Psoas muscle (tissue), 8 donors: ENCODE data around the gene PTPRF. TPM values are rescaled to one million over a fixed set of nuclear protein-coding genes. Genes with fewer than 3 reads are reported as not detected.

ENCODE experiments used
- ATAC-seq, 4 donors: fragments of 200-7000 bp; cut with Tn5 transposase; one replicate each; pipeline ENCODE4 v1.9.1; 2020; ENCODE audit warnings: moderate library complexity in 3 of 4, mild to moderate bottlenecking in 2 of 4
- DNase-seq, 2 donors: peaks; one replicate each; pipeline ENCODE4 v3.0.0-alpha.2; 2020
- H3K27ac ChIP-seq: fragments of 200-600 bp; one replicate; pipeline ENCODE4 v1.8.0; 2022
- H3K27me3 ChIP-seq, 3 donors: fragments of 200-600 bp in 1 of 3; one replicate each; pipeline versions ENCODE4 v1.6.1 to v1.8.0; 2013 to 2022; ENCODE audit warnings: low read length in 2 of 3, mild to moderate bottlenecking in 2 of 3, moderate library complexity in 1 of 3; ENCODE audit not compliant: insufficient read depth in 3 of 3
- H3K36me3 ChIP-seq, 2 donors: fragments of 200-600 bp in 1 of 2; one replicate each; pipeline versions ENCODE4 v1.6.1 to v1.8.0; 2013 to 2022; ENCODE audit warnings: low read depth in 1 of 2, mild to moderate bottlenecking in 1 of 2, moderate library complexity in 1 of 2; ENCODE audit not compliant: insufficient read depth in 1 of 2
- H3K4me1 ChIP-seq: fragments of 200-600 bp; one replicate; pipeline ENCODE4 v1.8.0; 2022
- H3K4me3 ChIP-seq: fragments of 200-600 bp; one replicate; pipeline ENCODE4 v1.8.0; 2022; ENCODE audit warnings: mild to moderate bottlenecking
- H3K9me3 ChIP-seq: fragments of 200-600 bp; one replicate; pipeline ENCODE4 v1.8.0; 2022
- CTCF ChIP-seq: fragments of 200-600 bp; IDR thresholded peaks from one replicate; pipeline ENCODE4 v1.8.0; 2022; ENCODE audit warnings: antibody characterized with exemption
- WGBS, 3 donors: extraction: QIAGEN DNeasy Blood & Tissue Kit; methylation state at CpG; one replicate each; pipeline versions ENCODE4 v1.1.6 to v1.1.7; 2013; 5-methylcytosine and 5-hydroxymethylcytosine counted together
- intact Hi-C, 2 donors: fragments of 100-400 bp; cut with DNase I; formaldehyde crosslinking; loops; one replicate each; pipeline versions ENCODE4 v1.11.0 to v1.14.2; 2022
- polyA plus RNA-seq, 3 donors: library from polyadenylated mRNA; stranded (reverse); fragments of 200-250 nt; gene quantifications; one replicate each; pipeline ENCODE4 v1.2.3, GENCODE V29; 2013
- total RNA-seq, 4 donors: library from RNA; stranded (reverse); fragmentation: NEBNext Ultra II Directional in 2 of 4; extraction: Animal tissue kit (Norgen Biotek cat#: 25700) in 2 of 4; gene quantifications; one replicate each; pipeline versions ENCODE4 v1.2.1 to v1.2.4, GENCODE V29; 2021 to 2023
- donor health status: healthy with polysubstance abuse.
- donor health status: DM: no; HTN: no; CAD: no; lungs with moderate emphysema.
- donor health status: Bipolar disorder and iron deficiency.
- donor health status: healthy.
- donor health status: DM: yes; HTN: yes; CAD: no.
- donor health status: DM: no; HTN: no; CAD: no.
- donor health status: DM: no; HTN: no; CAD: no.
- donor health status: DM: yes; HTN: yes; CAD: no.

PTPRF gene
- total and polyA plus RNA-seq, 7 donors: 0.65 to 8.9 (median 1.9) TPM

DNA sequence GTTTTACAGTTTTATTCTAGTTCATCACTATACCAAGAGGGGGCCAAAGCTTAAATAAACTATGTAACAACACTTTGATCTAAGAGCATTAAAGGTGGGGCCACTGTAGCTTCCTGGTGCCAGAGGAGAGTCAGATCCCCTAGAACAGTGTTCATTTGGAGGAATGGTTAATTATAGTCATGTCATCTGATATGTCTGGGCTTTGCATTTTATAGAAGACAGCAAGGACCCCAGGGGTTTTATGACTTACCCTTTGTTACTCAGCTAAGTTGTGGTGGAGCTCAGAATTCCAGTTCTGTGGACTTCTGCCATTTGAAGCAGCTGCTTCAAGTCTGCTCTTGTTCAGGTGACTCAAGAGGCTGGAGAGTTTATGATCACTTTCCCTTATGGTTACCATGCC lies 135.9 kb downstream of the PTPRF start:
- Histone ChIP-seq H3K27me3 (no peaks in the 10 kb centered on the region), H3K9me3 (no peaks in the 10 kb centered on the region), H3K27ac (peak overlapping the region; percentile 12), H3K4me1 (peaks cover 10% of the 10 kb centered on the region), H3K36me3 (peaks cover 33 to 100% of the 10 kb centered on the region in 2 donors), H3K4me3 (no peak overlapping the region)
- no peak for DNase-seq
- TF ChIP-seq CTCF: no peak
- intact Hi-C loops: loop anchor here in 1 of 2 donors (10.0 kb wide), 1 partner anchor 268 kb away; the partner anchor contains the start of gene ARTN
- ATAC-seq: peak; percentile 12 to 64 (median 37)

GRCh38 chr1:43668956-43669355 lies 138.3 kb downstream of the PTPRF start:
- peak in 2 of 4 donors; percentile 23 to 31 for ATAC-seq
- DNase-seq: no peak
- TF ChIP-seq CTCF: no peak
- peaks cover 32 to 100% of the 10 kb centered on the region in 2 donors for H3K36me3 ChIP-seq
- H3K27ac ChIP-seq: peak overlapping the region; percentile 30
- H3K9me3 ChIP-seq: no peaks in the 10 kb centered on the region
- intact Hi-C loops: loop anchor here in 1 of 2 donors (10.0 kb wide), 1 partner anchor 266 kb away; the partner anchor contains the start of gene ARTN
- no peaks in the 10 kb centered on the region for H3K27me3 ChIP-seq
- no peak overlapping the region for H3K4me3 ChIP-seq
- 83 to 96% (median 94%) methylated on average over 7 of the region's 7 CpGs for WGBS, 3 donors
- H3K4me1 ChIP-seq: peaks cover 10% of the 10 kb centered on the region

- intact Hi-C loops: loop anchor here in 1 of 2 donors (5.0 to 10.0 kb wide), 2 partner anchors 37 to 265 kb away; partner anchors contain the start of genes ARTN and ST3GAL3
- H3K27me3 ChIP-seq: no peaks in the 10 kb centered on the region
- H3K9me3 ChIP-seq: no peaks in the 10 kb centered on the region
- 33 to 74% (median 39%) methylated on average over 5 of the region's 5 CpGs for WGBS, 3 donors
- peak overlapping the region; percentile 30 for H3K27ac ChIP-seq
- TF ChIP-seq CTCF: no peak
- peaks cover 25 to 100% of the 10 kb centered on the region in 2 donors for H3K36me3 ChIP-seq
- ATAC-seq (peak; percentile 38 to 82 (median 78)), DNase-seq (no peak)
- H3K4me3 ChIP-seq: no peak overlapping the region
- peaks cover 10% of the 10 kb centered on the region for H3K4me1 ChIP-seq
Observed at GRCh38 chr1:43669878-43670277, 139.2 kb downstream of the PTPRF start.

- Histone ChIP-seq H3K4me1 (peaks cover 10% of the 10 kb centered on the region), H3K36me3 (peaks cover 25 to 98% of the 10 kb centered on the region in 2 donors), H3K9me3 (no peaks in the 10 kb centered on the region), H3K27me3 (no peaks in the 10 kb centered on the region), H3K27ac (no peak overlapping the region), H3K4me3 (no peak overlapping the region)
- ATAC-seq: peak in 3 of 4 donors; percentile 40 to 55 (median 53)
- TF ChIP-seq CTCF: no peak
- intact Hi-C loops: loop anchor here in 1 of 2 donors (5.0 kb wide), 1 partner anchor 36 kb away; the partner anchor contains the start of gene ST3GAL3
- WGBS, 3 donors: 46 to 93% (median 67%) methylated on average over 2 of the region's 2 CpGs
- DNase-seq: no peak
Observed at GRCh38 chr1:43671193-43671592, 140.5 kb downstream of the PTPRF start.
